Measurements from ENCODE around the gene WDR90. TPM values are rescaled to one million over a fixed set of nuclear protein-coding genes. Genes with fewer than 3 reads are reported as not detected.
A peak's percentile ranks its signal among the peaks of the same experiment; 100 is the strongest.

The WDR90 gene
- total and polyA plus RNA-seq, 10 of the 15 experiments (the other 5 are each of a cell fraction or from before 2014, with no cell fraction given) = 2.0 to 65.0 (median 16.7) TPM

DNA sequence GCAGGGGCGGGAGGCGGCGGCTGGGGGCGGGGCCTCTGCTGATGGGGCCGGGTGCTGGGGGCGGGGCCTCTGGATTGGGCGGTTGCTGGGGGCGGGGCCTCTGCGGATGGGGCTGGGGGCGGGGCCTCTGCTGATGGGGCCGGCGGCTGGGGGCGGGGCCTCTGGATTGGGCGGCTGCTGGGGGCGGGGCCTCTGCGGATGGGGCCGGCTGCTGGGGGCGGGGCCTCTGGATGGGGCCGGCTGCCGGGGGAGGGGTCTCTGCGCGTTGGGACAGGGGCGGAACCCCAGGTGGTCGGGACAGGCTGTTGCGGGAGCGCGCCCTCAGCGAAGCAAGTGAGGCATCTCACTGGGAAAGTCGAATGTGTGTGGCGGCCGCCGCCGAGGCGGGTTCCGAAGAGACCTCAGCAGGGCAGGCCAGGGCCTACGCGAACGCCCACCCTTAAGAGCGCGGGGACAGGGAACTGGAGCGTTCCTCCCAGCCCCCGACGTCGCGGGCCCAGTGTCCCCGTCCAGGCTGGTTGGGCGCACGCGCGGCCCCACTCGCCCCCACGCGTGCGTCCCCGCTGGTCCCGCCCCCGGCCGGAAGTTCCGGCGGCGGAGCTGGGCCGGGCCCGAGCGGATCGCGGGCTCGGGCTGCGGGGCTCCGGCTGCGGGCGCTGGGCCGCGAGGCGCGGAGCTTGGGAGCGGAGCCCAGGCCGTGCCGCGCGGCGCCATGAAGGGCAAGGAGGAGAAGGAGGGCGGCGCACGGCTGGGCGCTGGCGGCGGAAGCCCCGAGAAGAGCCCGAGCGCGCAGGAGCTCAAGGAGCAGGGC is 30.9 kb downstream of the WDR90 start, which contains the start of gene STUB1 (continued):
- no peak for TF ChIP-seq PML (IDR thresholded peaks at IDR 0.05; ENCODE audit: low read length)
- TF ChIP-seq YY1 (IDR thresholded peaks at IDR 0.05; ENCODE audit: low read depth, low read length) = peak; percentile 47; the same call in 1 of the 2 replicates
- TF ChIP-seq MEF2A (IDR thresholded peaks at IDR 0.05; ENCODE audit: insufficient read depth, low read depth, low read length) = no peak
- TF ChIP-seq, protein P1, sequence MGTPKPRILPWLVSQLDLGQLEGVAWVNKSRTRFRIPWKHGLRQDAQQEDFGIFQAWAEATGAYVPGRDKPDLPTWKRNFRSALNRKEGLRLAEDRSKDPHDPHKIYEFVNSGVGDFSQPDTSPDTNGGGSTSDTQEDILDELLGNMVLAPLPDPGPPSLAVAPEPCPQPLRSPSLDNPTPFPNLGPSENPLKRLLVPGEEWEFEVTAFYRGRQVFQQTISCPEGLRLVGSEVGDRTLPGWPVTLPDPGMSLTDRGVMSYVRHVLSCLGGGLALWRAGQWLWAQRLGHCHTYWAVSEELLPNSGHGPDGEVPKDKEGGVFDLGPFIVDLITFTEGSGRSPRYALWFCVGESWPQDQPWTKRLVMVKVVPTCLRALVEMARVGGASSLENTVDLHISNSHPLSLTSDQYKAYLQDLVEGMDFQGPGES (IDR thresholded peaks at IDR 0.05) = no peak
- no peak for TF ChIP-seq FOXM1 (IDR thresholded peaks at IDR 0.05; ENCODE audit: low read depth, low read length)
- peak; percentile 54 for TF ChIP-seq DPF2 (IDR thresholded peaks at IDR 0.05)
- TF ChIP-seq RB1 (IDR thresholded peaks at IDR 0.05; ENCODE audit: borderline replicate concordance) = peak; percentile 62; the same call in 1 of the 2 replicates
- no peak for TF ChIP-seq SIN3A (IDR thresholded peaks at IDR 0.05; ENCODE audit: low read depth, low read length)
- TF ChIP-seq FOS (IDR thresholded peaks at IDR 0.05; ENCODE audit: borderline replicate concordance, extremely low read depth, insufficient read length) = no peak
- TF ChIP-seq, protein P2, sequence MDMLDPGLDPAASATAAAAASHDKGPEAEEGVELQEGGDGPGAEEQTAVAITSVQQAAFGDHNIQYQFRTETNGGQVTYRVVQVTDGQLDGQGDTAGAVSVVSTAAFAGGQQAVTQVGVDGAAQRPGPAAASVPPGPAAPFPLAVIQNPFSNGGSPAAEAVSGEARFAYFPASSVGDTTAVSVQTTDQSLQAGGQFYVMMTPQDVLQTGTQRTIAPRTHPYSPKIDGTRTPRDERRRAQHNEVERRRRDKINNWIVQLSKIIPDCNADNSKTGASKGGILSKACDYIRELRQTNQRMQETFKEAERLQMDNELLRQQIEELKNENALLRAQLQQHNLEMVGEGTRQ (IDR thresholded peaks at IDR 0.05; ENCODE audit: borderline replicate concordance, low read depth, low read length) = no peak
- no peak for TF ChIP-seq NFIC (IDR thresholded peaks at IDR 0.05; ENCODE audit: low read depth, low read length)
- TF ChIP-seq, protein P3, sequence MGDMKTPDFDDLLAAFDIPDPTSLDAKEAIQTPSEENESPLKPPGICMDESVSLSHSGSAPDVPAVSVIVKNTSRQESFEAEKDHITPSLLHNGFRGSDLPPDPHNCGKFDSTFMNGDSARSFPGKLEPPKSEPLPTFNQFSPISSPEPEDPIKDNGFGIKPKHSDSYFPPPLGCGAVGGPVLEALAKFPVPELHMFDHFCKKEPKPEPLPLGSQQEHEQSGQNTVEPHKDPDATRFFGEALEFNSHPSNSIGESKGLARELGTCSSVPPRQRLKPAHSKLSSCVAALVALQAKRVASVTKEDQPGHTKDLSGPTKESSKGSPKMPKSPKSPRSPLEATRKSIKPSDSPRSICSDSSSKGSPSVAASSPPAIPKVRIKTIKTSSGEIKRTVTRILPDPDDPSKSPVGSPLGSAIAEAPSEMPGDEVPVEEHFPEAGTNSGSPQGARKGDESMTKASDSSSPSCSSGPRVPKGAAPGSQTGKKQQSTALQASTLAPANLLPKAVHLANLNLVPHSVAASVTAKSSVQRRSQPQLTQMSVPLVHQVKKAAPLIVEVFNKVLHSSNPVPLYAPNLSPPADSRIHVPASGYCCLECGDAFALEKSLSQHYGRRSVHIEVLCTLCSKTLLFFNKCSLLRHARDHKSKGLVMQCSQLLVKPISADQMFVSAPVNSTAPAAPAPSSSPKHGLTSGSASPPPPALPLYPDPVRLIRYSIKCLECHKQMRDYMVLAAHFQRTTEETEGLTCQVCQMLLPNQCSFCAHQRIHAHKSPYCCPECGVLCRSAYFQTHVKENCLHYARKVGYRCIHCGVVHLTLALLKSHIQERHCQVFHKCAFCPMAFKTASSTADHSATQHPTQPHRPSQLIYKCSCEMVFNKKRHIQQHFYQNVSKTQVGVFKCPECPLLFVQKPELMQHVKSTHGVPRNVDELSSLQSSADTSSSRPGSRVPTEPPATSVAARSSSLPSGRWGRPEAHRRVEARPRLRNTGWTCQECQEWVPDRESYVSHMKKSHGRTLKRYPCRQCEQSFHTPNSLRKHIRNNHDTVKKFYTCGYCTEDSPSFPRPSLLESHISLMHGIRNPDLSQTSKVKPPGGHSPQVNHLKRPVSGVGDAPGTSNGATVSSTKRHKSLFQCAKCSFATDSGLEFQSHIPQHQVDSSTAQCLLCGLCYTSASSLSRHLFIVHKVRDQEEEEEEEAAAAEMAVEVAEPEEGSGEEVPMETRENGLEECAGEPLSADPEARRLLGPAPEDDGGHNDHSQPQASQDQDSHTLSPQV (IDR thresholded peaks at IDR 0.05) = no peak
- no peak for TF ChIP-seq MYC (IDR thresholded peaks at IDR 0.05; ENCODE audit: insufficient read depth, insufficient read length, insufficient replicate concordance, low read length, severe bottlenecking)
- TF ChIP-seq LARP7 (IDR thresholded peaks at IDR 0.05) = peak; percentile 94
- TF ChIP-seq, protein P4, sequence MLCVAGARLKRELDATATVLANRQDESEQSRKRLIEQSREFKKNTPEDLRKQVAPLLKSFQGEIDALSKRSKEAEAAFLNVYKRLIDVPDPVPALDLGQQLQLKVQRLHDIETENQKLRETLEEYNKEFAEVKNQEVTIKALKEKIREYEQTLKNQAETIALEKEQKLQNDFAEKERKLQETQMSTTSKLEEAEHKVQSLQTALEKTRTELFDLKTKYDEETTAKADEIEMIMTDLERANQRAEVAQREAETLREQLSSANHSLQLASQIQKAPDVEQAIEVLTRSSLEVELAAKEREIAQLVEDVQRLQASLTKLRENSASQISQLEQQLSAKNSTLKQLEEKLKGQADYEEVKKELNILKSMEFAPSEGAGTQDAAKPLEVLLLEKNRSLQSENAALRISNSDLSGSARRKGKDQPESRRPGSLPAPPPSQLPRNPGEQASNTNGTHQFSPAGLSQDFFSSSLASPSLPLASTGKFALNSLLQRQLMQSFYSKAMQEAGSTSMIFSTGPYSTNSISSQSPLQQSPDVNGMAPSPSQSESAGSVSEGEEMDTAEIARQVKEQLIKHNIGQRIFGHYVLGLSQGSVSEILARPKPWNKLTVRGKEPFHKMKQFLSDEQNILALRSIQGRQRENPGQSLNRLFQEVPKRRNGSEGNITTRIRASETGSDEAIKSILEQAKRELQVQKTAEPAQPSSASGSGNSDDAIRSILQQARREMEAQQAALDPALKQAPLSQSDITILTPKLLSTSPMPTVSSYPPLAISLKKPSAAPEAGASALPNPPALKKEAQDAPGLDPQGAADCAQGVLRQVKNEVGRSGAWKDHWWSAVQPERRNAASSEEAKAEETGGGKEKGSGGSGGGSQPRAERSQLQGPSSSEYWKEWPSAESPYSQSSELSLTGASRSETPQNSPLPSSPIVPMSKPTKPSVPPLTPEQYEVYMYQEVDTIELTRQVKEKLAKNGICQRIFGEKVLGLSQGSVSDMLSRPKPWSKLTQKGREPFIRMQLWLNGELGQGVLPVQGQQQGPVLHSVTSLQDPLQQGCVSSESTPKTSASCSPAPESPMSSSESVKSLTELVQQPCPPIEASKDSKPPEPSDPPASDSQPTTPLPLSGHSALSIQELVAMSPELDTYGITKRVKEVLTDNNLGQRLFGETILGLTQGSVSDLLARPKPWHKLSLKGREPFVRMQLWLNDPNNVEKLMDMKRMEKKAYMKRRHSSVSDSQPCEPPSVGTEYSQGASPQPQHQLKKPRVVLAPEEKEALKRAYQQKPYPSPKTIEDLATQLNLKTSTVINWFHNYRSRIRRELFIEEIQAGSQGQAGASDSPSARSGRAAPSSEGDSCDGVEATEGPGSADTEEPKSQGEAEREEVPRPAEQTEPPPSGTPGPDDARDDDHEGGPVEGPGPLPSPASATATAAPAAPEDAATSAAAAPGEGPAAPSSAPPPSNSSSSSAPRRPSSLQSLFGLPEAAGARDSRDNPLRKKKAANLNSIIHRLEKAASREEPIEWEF (IDR thresholded peaks at IDR 0.05; ENCODE audit: insufficient replicate concordance, low read depth, low read length) = no peak
- no peak for TF ChIP-seq BCL11A (IDR thresholded peaks at IDR 0.05; ENCODE audit: low read depth, low read length)
- TF ChIP-seq YBX1 (IDR thresholded peaks at IDR 0.05) = no peak
